HUES64 (cell line): Measurements from ENCODE around the gene MIA.
"Not testable (repeated sequence)": the region's sequence is repeated elsewhere in the genome, so short reads cannot be mapped to it uniquely, and the experiment has no call there.

Experiments used
- H3K27ac ChIP-seq: 2 replicates; pipeline ENCODE4 v1.7.0; 2013; ENCODE audit warnings: low read depth, low read length, inconsistent platforms
- H3K27me3 ChIP-seq: 2 replicates; pipeline ENCODE4 v1.6.1; 2013; ENCODE audit warnings: mild to moderate bottlenecking, low read length; ENCODE audit not compliant: insufficient read depth
- H3K36me3 ChIP-seq: 2 replicates; pipeline ENCODE4 v1.6.1; 2013; ENCODE audit warnings: mild to moderate bottlenecking, low read length; ENCODE audit not compliant: insufficient read depth
- H3K4me1 ChIP-seq: 2 replicates; pipeline ENCODE4 v1.6.1; 2013; ENCODE audit warnings: mild to moderate bottlenecking, low read length, moderate library complexity; ENCODE audit not compliant: insufficient read depth
- H3K4me3 ChIP-seq: 2 replicates; pipeline ENCODE4 v1.5.1; 2013; ENCODE audit warnings: mild to moderate bottlenecking, low read length, moderate library complexity
- H3K9ac ChIP-seq: 2 replicates; pipeline ENCODE4 v1.6.1; 2013; ENCODE audit warnings: mild to moderate bottlenecking, low read depth, low read length
- H3K9me3 ChIP-seq: 2 replicates; pipeline ENCODE4 v1.6.1; 2013; ENCODE audit warnings: low read depth, low read length; ENCODE audit not compliant: insufficient read depth
- WGBS: fragments of 150-250, 120-280 bp; methylation state at CpG from one replicate; pipeline ENCODE4 v1.1.7; 2013; ENCODE audit warnings: missing lambda C conversion rate; 5-methylcytosine and 5-hydroxymethylcytosine counted together

The MIA gene

GRCh38 chr19:40815223-40815622 is 39.9 kb downstream of the MIA start:
- Histone ChIP-seq H3K9me3 (no peaks in the 10 kb centered on the region), H3K36me3 (no peaks in the 10 kb centered on the region), H3K27ac (no peak overlapping the region), H3K4me3 (no peak overlapping the region), H3K9ac (no peak overlapping the region), H3K4me1 (peaks cover 6% of the 10 kb centered on the region; the same call in 1 of the 2 replicates), H3K27me3 (peaks cover 17% of the 10 kb centered on the region)
- 77% methylated on average over 4 of the region's 4 CpGs for WGBS

GRCh38 chr19:40818480-40819399 is 43.4 kb downstream of the MIA start:
- H3K4me3 ChIP-seq: peak overlapping the region; percentile 27; the same call in 1 of the 2 replicates
- WGBS: 34% methylated on average over 27 of the region's 36 CpGs
- H3K9ac ChIP-seq, H3K4me1 ChIP-seq, H3K9me3 ChIP-seq, H3K27ac ChIP-seq, H3K27me3 ChIP-seq, H3K36me3 ChIP-seq: not testable (repeated sequence)

GRCh38 chr19:40819479-40820234 is 44.3 kb downstream of the MIA start:
- not testable (repeated sequence) for H3K9me3 ChIP-seq, H3K27ac ChIP-seq, H3K4me1 ChIP-seq, H3K4me3 ChIP-seq, H3K27me3 ChIP-seq, H3K9ac ChIP-seq, H3K36me3 ChIP-seq
- 48% methylated on average over 5 of the region's 6 CpGs for WGBS

- H3K4me1 ChIP-seq: peaks cover 6% of the 10 kb centered on the region; the same call in 1 of the 2 replicates
- H3K4me3 ChIP-seq: no peak overlapping the region
- no peaks in the 10 kb centered on the region for H3K9me3 ChIP-seq
- H3K27ac ChIP-seq: no peak overlapping the region
- H3K27me3 ChIP-seq: no peaks in the 10 kb centered on the region; the same call in 1 of the 2 replicates
- H3K36me3 ChIP-seq: no peaks in the 10 kb centered on the region
- 94% methylated on average over 22 of the region's 22 CpGs for WGBS
- H3K9ac ChIP-seq: no peak overlapping the region
These were observed 46.8 kb downstream of the MIA start for GRCh38 chr19:40822161-40822560.

GRCh38 chr19:40822704-40823553 is 47.6 kb downstream of the MIA start:
- not testable (repeated sequence) for H3K27me3 ChIP-seq, H3K4me1 ChIP-seq, H3K4me3 ChIP-seq, H3K9me3 ChIP-seq, H3K9ac ChIP-seq, H3K27ac ChIP-seq, H3K36me3 ChIP-seq
- 87% methylated on average over 9 of the region's 9 CpGs for WGBS

GRCh38 chr19:40824916-40825315 is 49.6 kb downstream of the MIA start:
- not testable (repeated sequence) for H3K36me3 ChIP-seq, H3K4me1 ChIP-seq, H3K9ac ChIP-seq

GRCh38 chr19:40825460-40826095 is 50.3 kb downstream of the MIA start:
- H3K27me3 ChIP-seq, H3K36me3 ChIP-seq, H3K9ac ChIP-seq, H3K9me3 ChIP-seq, H3K4me1 ChIP-seq, H3K4me3 ChIP-seq, H3K27ac ChIP-seq: not testable (repeated sequence)
- 100% methylated on average over 3 of the region's 6 CpGs for WGBS

More at GRCh38 chr19:40824916-40825315, 49.6 kb downstream of the MIA start:
- WGBS: 94% methylated on average over 14 of the region's 16 CpGs
- H3K9me3 ChIP-seq, H3K4me3 ChIP-seq, H3K27ac ChIP-seq, H3K27me3 ChIP-seq: not testable (repeated sequence)

- not testable (repeated sequence) for H3K27ac ChIP-seq
- 92% methylated on average over 9 of the region's 14 CpGs for WGBS
These were observed 51.0 kb downstream of the MIA start for GRCh38 chr19:40826312-40826698.

GRCh38 chr19:40826699-40827385 is 51.5 kb downstream of the MIA start:
- H3K4me1 ChIP-seq, H3K27ac ChIP-seq, H3K4me3 ChIP-seq, H3K9ac ChIP-seq, H3K27me3 ChIP-seq, H3K9me3 ChIP-seq, H3K36me3 ChIP-seq: not testable (repeated sequence)
- WGBS: 94% methylated on average over 29 of the region's 29 CpGs

More at GRCh38 chr19:40826312-40826698, 51.0 kb downstream of the MIA start:
- H3K9ac ChIP-seq, H3K27me3 ChIP-seq, H3K9me3 ChIP-seq, H3K36me3 ChIP-seq, H3K4me3 ChIP-seq, H3K4me1 ChIP-seq: not testable (repeated sequence)
